Left cardiac atrium (tissue), 4 donors: ENCODE data around the gene PRF1. TPM values are rescaled to one million over a fixed set of nuclear protein-coding genes. Genes with fewer than 3 reads are reported as not detected.
A peak's percentile ranks its signal among the peaks of the same experiment; 100 is the strongest.
"Not testable (repeated sequence)": the region's sequence is repeated elsewhere in the genome, so short reads cannot be mapped to it uniquely, and the experiment has no call there.

ENCODE experiments used
- ATAC-seq, 2 donors: fragments of 200-7000 bp; cut with Tn5 transposase; one replicate each; pipeline ENCODE4 v1.9.1; 2020; ENCODE audit warnings: mild to moderate bottlenecking in 2 of 2, moderate library complexity in 2 of 2
- DNase-seq: peaks from one replicate; pipeline ENCODE4 v3.0.0-alpha.2; 2020
- intact Hi-C, 2 donors: fragments of 100-400 bp; cut with DNase I; formaldehyde crosslinking; loops; one replicate each; pipeline versions ENCODE4 v1.14.1 to v1.15.1; 2022 to 2023
- total RNA-seq, 2 donors: library from RNA; stranded (reverse); fragmentation: NEBNext Ultra II Directional; extraction: Animal tissue kit (Norgen Biotek cat#: 25700); gene quantifications; one replicate each; pipeline ENCODE4 v1.2.1, GENCODE V29; 2021
- donor health status: DM: no; HTN: yes; CAD: no.
- donor health status: DM: no; HTN: yes; CAD: no; lungs with severe emphysema.
- donor health status: DM: yes; HTN: yes; CAD: no.
- donor health status: Dilated cardiomyopathy.

Gene PRF1
- total RNA-seq, 2 donors from 2014 or later, result 1.5 to 4.6 TPM

GRCh38 chr10:70619271-70620019 is 16.9 kb upstream of the PRF1 start:
- intact Hi-C loops, result no loop called here
- no peak for DNase-seq
- ATAC-seq, result no peak

DNA sequence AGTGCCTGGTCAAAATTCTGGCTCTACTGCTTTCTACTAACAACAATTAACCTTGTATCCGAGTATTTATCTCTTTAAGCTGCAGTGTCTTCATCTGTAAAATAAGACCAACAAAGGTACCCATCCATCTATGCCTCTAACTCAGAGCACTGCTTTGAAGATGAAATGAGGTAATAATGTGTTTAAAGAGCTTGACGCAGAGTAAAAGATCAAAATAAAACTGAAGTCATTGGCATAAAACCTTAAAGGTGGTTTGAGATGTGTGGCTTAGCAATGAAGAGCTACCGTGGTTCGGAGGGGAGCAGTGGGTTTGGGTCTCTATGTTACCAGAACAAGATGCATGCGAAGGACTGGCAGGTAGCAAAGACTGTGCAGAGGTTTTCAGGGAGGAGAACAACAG is 16.1 kb upstream of the PRF1 start:
- ATAC-seq, result no peak
- intact Hi-C loops, result no loop called here
- no peak for DNase-seq

GRCh38 chr10:70617798-70618568 is 15.4 kb upstream of the PRF1 start:
- ATAC-seq (peak in 1 of 2 donors; percentile 30), DNase-seq (no peak)
- intact Hi-C loops, result no loop called here

DNA sequence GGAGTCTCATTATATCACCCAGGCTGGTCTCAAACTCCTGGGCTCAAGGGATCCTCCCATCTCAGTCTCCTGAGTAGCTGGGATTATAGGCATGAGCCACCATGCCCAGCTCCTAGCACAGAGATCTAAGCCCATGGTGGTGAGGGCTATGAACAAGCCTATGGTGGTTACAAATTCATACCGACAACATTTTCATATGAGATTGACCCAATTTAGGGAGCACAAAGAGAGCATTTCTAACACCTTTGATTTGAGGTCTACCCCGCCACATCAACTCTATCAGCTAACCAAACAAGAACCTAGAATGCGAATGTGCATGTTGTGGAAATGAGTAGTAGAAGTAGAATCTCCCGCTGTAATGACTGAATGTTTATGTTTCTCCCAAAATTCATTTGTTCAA is 14.2 kb upstream of the PRF1 start:
- intact Hi-C loops, result no loop called here
- ATAC-seq, result no peak
- DNase-seq, result no peak

GRCh38 chr10:70615784-70616522 is 13.4 kb upstream of the PRF1 start:
- no peak for DNase-seq
- no peak for ATAC-seq
- intact Hi-C loops, result no loop called here

GRCh38 chr10:70615211-70615610 is 12.7 kb upstream of the PRF1 start:
- no peak for ATAC-seq
- intact Hi-C loops, result no loop called here
- no peak for DNase-seq

GRCh38 chr10:70614364-70614763 is 11.8 kb upstream of the PRF1 start:
- intact Hi-C loops, ATAC-seq, DNase-seq: not testable (repeated sequence)

GRCh38 chr10:70613941-70614340 is 11.4 kb upstream of the PRF1 start:
- intact Hi-C loops, result no loop called here
- ATAC-seq (no peak), DNase-seq (no peak)

DNA sequence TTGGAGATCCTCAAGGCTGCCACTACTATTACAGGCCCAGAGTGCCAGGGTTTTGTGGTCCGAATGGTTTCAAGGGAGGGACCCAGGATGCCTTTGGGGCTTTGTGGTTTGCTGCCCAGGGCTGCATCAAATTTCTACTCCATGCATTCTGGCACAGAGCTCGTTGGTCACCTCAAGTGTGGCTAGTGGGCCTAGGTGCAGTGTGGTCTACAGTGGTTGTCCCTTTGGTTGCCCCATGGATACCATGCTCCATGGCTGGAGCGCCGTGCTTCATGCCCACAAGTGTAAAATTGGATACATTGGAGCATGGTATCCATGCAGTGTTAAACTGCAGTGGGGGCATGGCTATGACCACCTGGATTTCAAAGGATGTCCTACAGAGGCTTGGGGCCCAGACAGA is 5.4 kb upstream of the PRF1 start:
- intact Hi-C loops, result no loop called here
- DNase-seq, result no peak
- no peak for ATAC-seq

DNA sequence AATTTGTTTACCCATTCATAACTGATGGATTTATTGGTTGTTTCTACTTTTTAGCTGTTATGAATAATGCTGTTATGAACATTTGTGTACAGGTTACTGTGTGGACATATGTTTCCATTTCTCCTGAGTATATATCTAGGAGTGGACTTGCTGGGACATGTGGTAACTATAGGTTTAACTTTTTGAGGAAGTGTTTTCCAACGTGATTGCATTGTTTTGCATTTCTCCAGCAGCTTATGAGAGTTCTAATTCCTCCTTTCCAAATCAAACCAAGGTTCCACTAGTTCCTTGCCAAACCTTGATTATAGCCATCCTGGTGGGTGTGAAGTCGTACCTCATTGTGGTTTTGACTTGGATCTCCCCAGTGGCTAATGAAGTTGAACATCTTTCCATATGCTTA is 2.6 kb upstream of the PRF1 start:
- DNase-seq (no peak), ATAC-seq (no peak)
- intact Hi-C loops, result no loop called here

- ATAC-seq, result no peak
- no peak for DNase-seq
- intact Hi-C loops, result no loop called here
These were observed 1.6 kb upstream of the PRF1 start for GRCh38 chr10:70604106-70604505.

GRCh38 chr10:70603449-70603801 is 884 bp upstream of the PRF1 start:
- intact Hi-C loops, result no loop called here
- DNase-seq, result no peak
- ATAC-seq, result peak; percentile 16 to 46

DNA sequence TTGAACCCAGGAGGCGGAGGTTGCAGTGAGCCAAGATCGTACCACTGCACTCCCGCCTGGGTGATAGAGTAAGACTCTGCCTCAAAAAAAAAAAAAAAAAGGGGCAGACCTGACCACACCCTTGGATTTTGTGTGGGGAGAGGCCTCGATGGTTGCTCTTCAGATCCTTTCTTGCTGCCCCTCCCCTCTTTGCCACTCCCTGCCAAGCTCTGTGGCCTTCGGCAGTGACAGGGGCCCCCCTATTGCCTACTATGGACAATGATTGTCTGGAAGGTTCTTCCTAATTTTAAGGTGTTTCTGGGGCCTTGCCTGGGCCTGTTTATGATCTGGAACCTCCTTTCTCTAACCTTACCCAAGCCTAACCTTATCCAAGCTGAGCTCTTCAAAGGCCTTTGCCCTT is 795 bp downstream of the PRF1 start:
- no peak for DNase-seq
- ATAC-seq, result no peak
- intact Hi-C loops, result no loop called here

- DNase-seq, result no peak
- intact Hi-C loops, result no loop called here
- no peak for ATAC-seq
These were observed 1.8 kb downstream of the PRF1 start for GRCh38 chr10:70600512-70601395.

- intact Hi-C loops, result no loop called here
- no peak for DNase-seq
- ATAC-seq, result no peak
These were observed 2.8 kb downstream of the PRF1 start for GRCh38 chr10:70599791-70600190.

- ATAC-seq (no peak), DNase-seq (no peak)
- intact Hi-C loops, result no loop called here
These were observed 3.2 kb downstream of the PRF1 start for GRCh38 chr10:70599319-70599718.

- intact Hi-C loops, result no loop called here
- no peak for ATAC-seq
- DNase-seq, result no peak
These were observed 3.7 kb downstream of the PRF1 start for GRCh38 chr10:70598857-70599295.

DNA sequence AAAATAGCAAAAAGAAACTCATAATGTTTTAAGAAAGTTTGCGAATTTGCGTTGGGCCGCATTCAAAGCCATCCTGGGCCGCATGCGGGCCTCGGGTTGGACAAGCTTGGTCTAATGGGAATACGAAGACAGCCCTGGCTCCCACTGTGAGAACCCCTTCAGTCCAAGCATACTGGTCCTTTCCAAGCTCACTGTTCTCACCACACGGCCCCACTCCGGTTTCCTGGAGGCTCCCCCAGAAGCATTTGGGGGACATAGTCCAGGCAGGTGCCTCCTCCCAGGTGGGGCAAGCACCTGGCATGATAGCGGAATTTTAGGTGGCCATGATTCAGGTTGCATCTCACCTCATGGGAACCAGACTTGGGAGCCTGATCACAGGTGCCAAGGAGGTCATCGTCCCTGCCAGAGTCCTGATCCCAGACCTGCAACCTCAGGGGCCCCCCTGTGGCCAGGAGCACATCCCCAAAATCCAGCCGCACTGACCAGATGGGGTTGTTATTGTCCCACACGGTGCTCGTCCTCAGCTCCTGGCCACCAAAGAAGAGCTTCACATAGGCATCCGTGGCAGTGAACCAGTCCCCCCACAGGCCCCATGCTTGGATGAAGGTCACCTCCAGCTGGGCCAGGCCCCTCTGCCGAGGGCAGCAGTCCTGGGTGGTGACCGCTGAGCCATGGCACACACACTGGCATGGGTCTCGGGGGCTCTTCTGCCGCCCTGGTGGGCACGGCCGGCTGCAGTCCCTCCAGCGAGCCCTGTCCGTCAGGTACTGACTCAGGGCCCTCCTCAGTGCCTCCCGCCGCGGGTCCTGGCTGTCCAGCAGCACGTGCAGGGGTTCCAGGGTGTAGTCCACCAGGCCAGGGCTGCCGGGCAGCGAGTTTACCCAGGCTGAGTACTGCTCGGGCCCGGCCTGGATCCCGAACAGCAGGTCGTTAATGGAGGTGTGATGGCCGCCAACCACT is 4.4 kb downstream of the PRF1 start:
- DNase-seq (no peak), ATAC-seq (no peak)
- intact Hi-C loops, result no loop called here
